ENCODE results near the gene CLEC2D.

DNA sequence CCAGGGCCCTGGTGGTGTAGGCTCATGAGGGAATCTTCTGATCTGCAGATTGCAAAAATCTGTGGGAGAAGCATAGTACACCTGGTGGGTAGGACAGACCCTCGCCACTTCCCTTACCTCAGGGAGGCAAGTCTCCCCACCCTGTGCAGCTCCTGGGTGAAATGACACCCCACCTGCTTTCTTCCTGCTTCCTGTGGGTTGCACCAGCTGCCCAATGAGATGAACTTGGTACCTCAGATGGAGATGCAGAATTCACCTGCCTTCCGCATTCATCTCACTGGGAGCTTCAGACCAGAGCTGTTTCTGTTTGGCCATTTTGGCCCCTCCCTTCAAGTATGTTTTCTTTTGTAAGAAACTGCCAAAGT is 4.7 kb downstream of the CLEC2D start:
- TF ChIP-seq, protein P1, sequence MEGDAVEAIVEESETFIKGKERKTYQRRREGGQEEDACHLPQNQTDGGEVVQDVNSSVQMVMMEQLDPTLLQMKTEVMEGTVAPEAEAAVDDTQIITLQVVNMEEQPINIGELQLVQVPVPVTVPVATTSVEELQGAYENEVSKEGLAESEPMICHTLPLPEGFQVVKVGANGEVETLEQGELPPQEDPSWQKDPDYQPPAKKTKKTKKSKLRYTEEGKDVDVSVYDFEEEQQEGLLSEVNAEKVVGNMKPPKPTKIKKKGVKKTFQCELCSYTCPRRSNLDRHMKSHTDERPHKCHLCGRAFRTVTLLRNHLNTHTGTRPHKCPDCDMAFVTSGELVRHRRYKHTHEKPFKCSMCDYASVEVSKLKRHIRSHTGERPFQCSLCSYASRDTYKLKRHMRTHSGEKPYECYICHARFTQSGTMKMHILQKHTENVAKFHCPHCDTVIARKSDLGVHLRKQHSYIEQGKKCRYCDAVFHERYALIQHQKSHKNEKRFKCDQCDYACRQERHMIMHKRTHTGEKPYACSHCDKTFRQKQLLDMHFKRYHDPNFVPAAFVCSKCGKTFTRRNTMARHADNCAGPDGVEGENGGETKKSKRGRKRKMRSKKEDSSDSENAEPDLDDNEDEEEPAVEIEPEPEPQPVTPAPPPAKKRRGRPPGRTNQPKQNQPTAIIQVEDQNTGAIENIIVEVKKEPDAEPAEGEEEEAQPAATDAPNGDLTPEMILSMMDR (IDR thresholded peaks at IDR 0.05): no peak
- TF ChIP-seq POLR2A (IDR thresholded peaks at IDR 0.05): no peak

Data from adrenal gland (tissue), 5 donors.